NB4 (cell line): ENCODE results near the gene GPSM1.
A peak's percentile ranks its signal among the peaks of the same experiment; 100 is the strongest.

Experiments used
- DNase-seq: peaks from one replicate; pipeline ENCODE4 v3.0.0; 2010; ENCODE audit warnings: low read depth
- H3K4me3 ChIP-seq: one replicate; pipeline ENCODE4 v1.5.1; 2011; ENCODE audit warnings: mild to moderate bottlenecking, low read depth, low read length, moderate library complexity
- CTCF ChIP-seq: IDR thresholded peaks from one replicate; pipeline ENCODE4 v1.5.1; 2012; ENCODE audit warnings: low read depth, low read length
- MAX ChIP-seq: IDR thresholded peaks from 2 replicates; pipeline ENCODE4 v1.6.1; 2011; ENCODE audit warnings: low read depth, low read length
- MYC ChIP-seq: IDR thresholded peaks from 2 replicates; pipeline ENCODE4 v1.6.1; 2011; ENCODE audit warnings: low read depth, low read length
- POLR2A ChIP-seq: IDR thresholded peaks from 2 replicates; pipeline ENCODE4 v1.6.1; 2011; ENCODE audit warnings: mild to moderate bottlenecking; ENCODE audit not compliant: insufficient read length; ENCODE audit errors: extremely low read depth

The GPSM1 gene

GRCh38 chr9:136337416-136338395 is 10.4 kb downstream of the GPSM1 start:
- DNase-seq, result no peak
- no peak overlapping the region for H3K4me3 ChIP-seq
- no peak for TF ChIP-seq CTCF
- no peak for TF ChIP-seq POLR2A
- no peak for TF ChIP-seq MAX
- TF ChIP-seq MYC, result no peak

GRCh38 chr9:136338511-136338910 is 11.2 kb downstream of the GPSM1 start:
- DNase-seq, result no peak
- TF ChIP-seq MAX, result no peak
- TF ChIP-seq CTCF, result no peak
- TF ChIP-seq MYC, result no peak
- TF ChIP-seq POLR2A, result no peak

GRCh38 chr9:136339173-136339957 is 12.0 kb downstream of the GPSM1 start:
- H3K4me3 ChIP-seq, result no peak overlapping the region
- DNase-seq, result peak; percentile 82
- TF ChIP-seq CTCF, result peak; percentile 95
- TF ChIP-seq MYC, result no peak
- TF ChIP-seq MAX, result no peak
- TF ChIP-seq POLR2A, result no peak

More at GRCh38 chr9:136338511-136338910, 11.2 kb downstream of the GPSM1 start:
- H3K4me3 ChIP-seq, result no peak overlapping the region

DNA sequence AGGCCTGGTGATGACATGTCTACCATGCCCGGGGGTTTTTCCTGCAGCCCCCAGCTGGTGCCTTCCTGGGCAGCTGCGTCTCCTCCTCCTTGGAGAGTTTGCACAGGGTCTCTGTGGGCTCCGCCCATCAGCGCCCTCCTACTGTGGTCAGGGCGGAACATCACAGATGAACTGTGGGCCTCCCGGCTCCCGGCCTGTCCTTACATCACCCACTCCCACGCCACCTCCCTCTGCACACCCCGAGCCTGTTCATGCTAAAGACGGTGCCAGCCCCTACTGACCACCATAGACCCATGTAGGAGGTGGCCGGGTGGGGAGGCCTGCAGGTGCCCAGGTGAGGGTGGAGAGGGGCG is 12.6 kb downstream of the GPSM1 start:
- TF ChIP-seq MAX (no peak), MYC (no peak), CTCF (no peak), POLR2A (no peak)
- no peak overlapping the region for H3K4me3 ChIP-seq
- no peak for DNase-seq

GRCh38 chr9:136340356-136341041 is 13.2 kb downstream of the GPSM1 start:
- H3K4me3 ChIP-seq, result no peak overlapping the region
- no peak for TF ChIP-seq CTCF
- TF ChIP-seq MYC, result no peak
- TF ChIP-seq POLR2A, result no peak
- TF ChIP-seq MAX, result no peak
- no peak for DNase-seq
